ENCODE data around the gene MAMLD1. TPM values are rescaled to one million over a fixed set of nuclear protein-coding genes. Genes with fewer than 3 reads are reported as not detected.

MAMLD1 gene
- total and polyA plus RNA-seq, 2 experiments from 2014 or later, result 2.1 to 2.4 TPM

GRCh38 chrX:150513544-150513943, 150.4 kb downstream of the MAMLD1 start:
- H3K4me2 ChIP-seq, result no peak overlapping the region
- no peak overlapping the region for H3K27ac ChIP-seq
- DNase-seq (ENCODE audit: low spot score), result no peak
- 49% methylated on average over 9 of the region's 9 CpGs for WGBS (ENCODE audit: low lambda C conversion rate, missing lambda C conversion rate)
- H3K27me3 ChIP-seq, result no peaks in the 10 kb centered on the region
- H3K4me1 ChIP-seq (ENCODE audit: insufficient read depth), result no peaks in the 10 kb centered on the region
- H4K20me1 ChIP-seq (ENCODE audit: insufficient read depth, poor library complexity, severe bottlenecking), result no peaks in the 10 kb centered on the region
- no peaks in the 10 kb centered on the region for H3K79me2 ChIP-seq
- no peaks in the 10 kb centered on the region for H3K9me3 ChIP-seq (ENCODE audit: low read depth)
- H3K9me2 ChIP-seq (replicated peaks; ENCODE audit: insufficient read depth), result no peaks in the 10 kb centered on the region
- no peaks in the 10 kb centered on the region for H3K36me3 ChIP-seq (replicated peaks; ENCODE audit: insufficient read depth, low read depth)
- no peak overlapping the region for H3K4me3 ChIP-seq
- TF ChIP-seq, protein P1, sequence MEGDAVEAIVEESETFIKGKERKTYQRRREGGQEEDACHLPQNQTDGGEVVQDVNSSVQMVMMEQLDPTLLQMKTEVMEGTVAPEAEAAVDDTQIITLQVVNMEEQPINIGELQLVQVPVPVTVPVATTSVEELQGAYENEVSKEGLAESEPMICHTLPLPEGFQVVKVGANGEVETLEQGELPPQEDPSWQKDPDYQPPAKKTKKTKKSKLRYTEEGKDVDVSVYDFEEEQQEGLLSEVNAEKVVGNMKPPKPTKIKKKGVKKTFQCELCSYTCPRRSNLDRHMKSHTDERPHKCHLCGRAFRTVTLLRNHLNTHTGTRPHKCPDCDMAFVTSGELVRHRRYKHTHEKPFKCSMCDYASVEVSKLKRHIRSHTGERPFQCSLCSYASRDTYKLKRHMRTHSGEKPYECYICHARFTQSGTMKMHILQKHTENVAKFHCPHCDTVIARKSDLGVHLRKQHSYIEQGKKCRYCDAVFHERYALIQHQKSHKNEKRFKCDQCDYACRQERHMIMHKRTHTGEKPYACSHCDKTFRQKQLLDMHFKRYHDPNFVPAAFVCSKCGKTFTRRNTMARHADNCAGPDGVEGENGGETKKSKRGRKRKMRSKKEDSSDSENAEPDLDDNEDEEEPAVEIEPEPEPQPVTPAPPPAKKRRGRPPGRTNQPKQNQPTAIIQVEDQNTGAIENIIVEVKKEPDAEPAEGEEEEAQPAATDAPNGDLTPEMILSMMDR (IDR thresholded peaks at IDR 0.05; ENCODE audit: poor library complexity), result no peak
- TF ChIP-seq EZH2phosphoT487 (IDR thresholded peaks at IDR 0.05; ENCODE audit: low read depth, severe bottlenecking, unreplicated experiment) (no peak), EZH2 (IDR thresholded peaks at IDR 0.05; ENCODE audit: borderline replicate concordance) (no peak)
- H2AFZ ChIP-seq, result no peak overlapping the region

DNA sequence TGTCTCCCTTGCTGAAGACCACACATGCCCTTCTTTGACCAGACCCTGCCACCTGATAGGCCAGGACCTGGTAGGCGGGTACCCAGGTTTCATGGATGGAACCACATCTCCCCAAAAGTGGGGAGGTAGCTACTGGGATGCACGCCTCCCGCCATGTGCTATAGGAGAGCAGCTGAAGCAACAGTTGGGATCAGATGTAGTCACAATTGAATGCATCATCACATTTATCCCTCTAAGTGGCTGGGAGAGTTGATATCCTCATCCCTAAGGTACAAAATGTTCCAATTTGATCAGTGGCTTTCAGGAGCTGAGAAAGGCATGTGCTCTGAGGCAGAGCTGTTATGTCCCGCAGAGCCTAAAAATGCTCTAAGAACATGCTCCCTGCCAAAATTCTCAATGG, 151.3 kb downstream of the MAMLD1 start:
- no peak overlapping the region for H3K4me3 ChIP-seq
- DNase-seq (ENCODE audit: low spot score), result no peak
- no peaks in the 10 kb centered on the region for H3K9me2 ChIP-seq (replicated peaks; ENCODE audit: insufficient read depth)
- no peaks in the 10 kb centered on the region for H4K20me1 ChIP-seq (ENCODE audit: insufficient read depth, poor library complexity, severe bottlenecking)
- H3K4me2 ChIP-seq, result no peak overlapping the region
- no peaks in the 10 kb centered on the region for H3K79me2 ChIP-seq
- no peaks in the 10 kb centered on the region for H3K4me1 ChIP-seq (ENCODE audit: insufficient read depth)
- H2AFZ ChIP-seq, result no peak overlapping the region
- no peaks in the 10 kb centered on the region for H3K36me3 ChIP-seq (replicated peaks; ENCODE audit: insufficient read depth, low read depth)
- H3K9me3 ChIP-seq (ENCODE audit: low read depth), result no peaks in the 10 kb centered on the region
- 92% methylated on average over 4 of the region's 4 CpGs for WGBS (ENCODE audit: low lambda C conversion rate, missing lambda C conversion rate)
- TF ChIP-seq EZH2phosphoT487 (IDR thresholded peaks at IDR 0.05; ENCODE audit: low read depth, severe bottlenecking, unreplicated experiment), result no peak
- TF ChIP-seq, protein P1 (IDR thresholded peaks at IDR 0.05; ENCODE audit: poor library complexity), result no peak
- TF ChIP-seq EZH2 (IDR thresholded peaks at IDR 0.05; ENCODE audit: borderline replicate concordance), result no peak
- no peak overlapping the region for H3K27ac ChIP-seq
- H3K27me3 ChIP-seq, result no peaks in the 10 kb centered on the region

DNA sequence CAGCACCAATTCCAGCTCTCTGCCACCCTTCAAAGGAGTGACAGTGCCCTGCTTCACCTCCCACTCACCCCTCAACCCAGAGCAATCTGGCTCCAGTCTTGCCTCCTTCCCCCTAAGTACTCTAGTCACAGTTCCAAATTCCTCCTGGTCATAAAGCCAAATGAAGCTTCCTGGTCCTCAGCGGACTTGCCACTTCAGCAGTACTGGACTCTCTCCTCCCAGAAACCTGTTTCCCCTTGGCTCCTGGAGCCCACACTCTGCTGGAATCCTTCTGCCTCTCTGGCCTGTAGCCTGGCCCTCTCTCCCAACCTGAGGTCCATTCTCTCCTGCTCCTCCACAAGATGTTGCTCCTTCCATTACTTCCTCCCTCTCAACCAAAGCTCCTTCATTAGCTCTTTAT, 152.7 kb downstream of the MAMLD1 start:
- no peaks in the 10 kb centered on the region for H3K9me3 ChIP-seq (ENCODE audit: low read depth)
- no peaks in the 10 kb centered on the region for H3K4me1 ChIP-seq (ENCODE audit: insufficient read depth)
- no peak overlapping the region for H3K4me3 ChIP-seq
- no peak for DNase-seq (ENCODE audit: low spot score)
- H3K27me3 ChIP-seq, result no peaks in the 10 kb centered on the region
- no peak for TF ChIP-seq EZH2 (IDR thresholded peaks at IDR 0.05; ENCODE audit: borderline replicate concordance)
- no peak for TF ChIP-seq EZH2phosphoT487 (IDR thresholded peaks at IDR 0.05; ENCODE audit: low read depth, severe bottlenecking, unreplicated experiment)
- TF ChIP-seq, protein P1 (IDR thresholded peaks at IDR 0.05; ENCODE audit: poor library complexity), result no peak
- no peaks in the 10 kb centered on the region for H3K9me2 ChIP-seq (replicated peaks; ENCODE audit: insufficient read depth)
- WGBS (ENCODE audit: low lambda C conversion rate, missing lambda C conversion rate), result 88% methylated on average over 1 of the region's 1 CpG
- no peaks in the 10 kb centered on the region for H3K79me2 ChIP-seq
- no peaks in the 10 kb centered on the region for H3K36me3 ChIP-seq (replicated peaks; ENCODE audit: insufficient read depth, low read depth)
- no peak overlapping the region for H2AFZ ChIP-seq
- H4K20me1 ChIP-seq (ENCODE audit: insufficient read depth, poor library complexity, severe bottlenecking), result no peaks in the 10 kb centered on the region
- no peak overlapping the region for H3K4me2 ChIP-seq
- H3K27ac ChIP-seq, result no peak overlapping the region
